ENCODE data around the gene EP400.

DNA sequence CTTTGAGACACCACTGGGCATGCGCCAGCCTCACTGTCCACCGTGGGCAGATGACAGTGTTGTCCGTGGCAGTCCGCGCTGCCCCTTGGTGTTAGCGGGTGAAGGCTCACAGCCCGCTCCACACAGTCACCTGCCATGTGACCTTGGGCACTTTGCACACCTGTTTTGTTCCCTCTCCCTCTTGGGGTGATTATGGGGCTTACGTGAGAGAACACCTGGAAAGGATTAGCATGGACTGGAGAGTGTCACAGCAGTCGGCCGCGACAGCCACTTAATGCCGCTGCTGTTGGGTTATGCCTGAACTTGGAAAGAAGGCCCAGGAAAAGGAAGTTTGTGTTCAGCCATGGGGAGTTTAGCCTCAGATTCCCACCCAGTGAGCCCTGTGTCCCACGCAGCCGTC lies 100.1 kb downstream of the EP400 start:
- TF ChIP-seq, protein P1, sequence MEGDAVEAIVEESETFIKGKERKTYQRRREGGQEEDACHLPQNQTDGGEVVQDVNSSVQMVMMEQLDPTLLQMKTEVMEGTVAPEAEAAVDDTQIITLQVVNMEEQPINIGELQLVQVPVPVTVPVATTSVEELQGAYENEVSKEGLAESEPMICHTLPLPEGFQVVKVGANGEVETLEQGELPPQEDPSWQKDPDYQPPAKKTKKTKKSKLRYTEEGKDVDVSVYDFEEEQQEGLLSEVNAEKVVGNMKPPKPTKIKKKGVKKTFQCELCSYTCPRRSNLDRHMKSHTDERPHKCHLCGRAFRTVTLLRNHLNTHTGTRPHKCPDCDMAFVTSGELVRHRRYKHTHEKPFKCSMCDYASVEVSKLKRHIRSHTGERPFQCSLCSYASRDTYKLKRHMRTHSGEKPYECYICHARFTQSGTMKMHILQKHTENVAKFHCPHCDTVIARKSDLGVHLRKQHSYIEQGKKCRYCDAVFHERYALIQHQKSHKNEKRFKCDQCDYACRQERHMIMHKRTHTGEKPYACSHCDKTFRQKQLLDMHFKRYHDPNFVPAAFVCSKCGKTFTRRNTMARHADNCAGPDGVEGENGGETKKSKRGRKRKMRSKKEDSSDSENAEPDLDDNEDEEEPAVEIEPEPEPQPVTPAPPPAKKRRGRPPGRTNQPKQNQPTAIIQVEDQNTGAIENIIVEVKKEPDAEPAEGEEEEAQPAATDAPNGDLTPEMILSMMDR (IDR thresholded peaks at IDR 0.05): no peak
- no peak for TF ChIP-seq EP300 (IDR thresholded peaks at IDR 0.05)
- TF ChIP-seq POLR2A (IDR thresholded peaks at IDR 0.05): no peak

Measured in upper lobe of left lung (tissue), 4 donors.